ENCODE results near the gene SREBF2.
"Not testable (repeated sequence)": the region's sequence is repeated elsewhere in the genome, so short reads cannot be mapped to it uniquely, and the experiment has no call there.

SREBF2 gene

GRCh38 chr22:41947424-41948080 lies 114.6 kb downstream of the SREBF2 start:
- no peak for DNase-seq (ENCODE audit: low read depth)

- no peak for DNase-seq (ENCODE audit: low read depth)
Observed at GRCh38 chr22:41948142-41948541, 115.2 kb downstream of the SREBF2 start.

- DNase-seq (ENCODE audit: low read depth): not testable (repeated sequence)
Observed at GRCh38 chr22:41948928-41949296, 116.0 kb downstream of the SREBF2 start.

DNA sequence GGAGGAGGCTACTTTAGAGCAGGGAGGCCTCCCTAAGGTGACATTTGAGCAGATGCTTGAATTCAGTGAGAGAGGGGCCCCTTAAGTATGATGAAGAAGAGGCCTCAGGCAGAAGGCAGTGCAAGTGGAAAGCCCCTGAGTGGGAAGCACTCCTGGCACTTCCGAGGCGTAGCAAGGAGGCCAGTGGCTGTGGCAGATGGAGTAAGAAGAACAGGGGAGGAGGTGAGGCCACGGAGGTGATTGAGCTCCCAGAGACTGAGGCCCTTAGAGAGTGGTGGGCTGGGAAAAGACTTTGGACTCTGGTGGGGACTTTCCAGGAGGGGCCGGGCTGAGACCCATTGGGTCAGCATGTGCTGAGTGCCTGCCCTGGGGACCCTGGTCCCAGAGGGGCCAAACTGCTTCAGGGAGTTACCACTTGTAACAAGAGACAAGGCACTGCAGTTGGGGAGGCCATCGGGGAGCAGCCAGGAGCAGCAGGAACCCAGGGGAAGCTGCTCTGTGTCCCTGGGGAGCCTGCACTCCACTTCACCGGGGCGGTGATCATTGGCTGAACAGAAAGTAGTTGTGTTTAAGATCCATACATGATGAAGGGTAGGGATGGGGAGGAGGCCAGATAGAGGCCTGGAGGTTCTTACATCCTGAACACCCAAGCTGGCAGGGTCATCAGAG lies 116.5 kb downstream of the SREBF2 start:
- no peak for DNase-seq (ENCODE audit: low read depth)

GRCh38 chr22:41951898-41952474 lies 119.1 kb downstream of the SREBF2 start, which contains the start of gene SMIM45:
Gene SMIM45, plus strand, starts transcription at chr22:41952150.
- DNase-seq (ENCODE audit: low read depth): no peak

- no peak for DNase-seq (ENCODE audit: low read depth)
Observed at GRCh38 chr22:41952713-41953112, 119.8 kb downstream of the SREBF2 start.
